K562 (cell line): ENCODE results near the gene LRCH1. TPM values are rescaled to one million over a fixed set of nuclear protein-coding genes. Genes with fewer than 3 reads are reported as not detected.

ENCODE experiments used
- BRCA1 ChIP-seq, 2 experiments: fragments of 450-650 bp in 1 of 2; sonication (generic) in 1 of 2; formaldehyde crosslinking in 1 of 2; IDR thresholded peaks; 2 replicates each; pipeline versions ENCODE4 v1.5.0 to v1.6.1; 2017 to 2020; ENCODE audit warnings: mild to moderate bottlenecking in 1 of 2, missing genetic modification reagents in 1 of 2
- BRD9 ChIP-seq: fragments of 450-650 bp; IDR thresholded peaks from 2 replicates; pipeline ENCODE4 v1.6.1; 2018; ENCODE audit warnings: low read depth; ENCODE audit not compliant: partially characterized antibody
- CBX1 ChIP-seq: sonication (generic); IDR thresholded peaks from 2 replicates; pipeline ENCODE4 v1.6.1; 2016; ENCODE audit warnings: antibody characterized with exemption, low read depth, mild to moderate bottlenecking
- DPF2 ChIP-seq: fragments of 450-650 bp; IDR thresholded peaks from 2 replicates; pipeline ENCODE4 v1.6.1; 2016
- EZH2 ChIP-seq: IDR thresholded peaks from 2 replicates; pipeline ENCODE4 v1.6.1; 2012; ENCODE audit warnings: low read depth, mild to moderate bottlenecking, inconsistent platforms, low read length, borderline replicate concordance
- FOSL1 ChIP-seq: fragments of 200-800 bp; sonication (Bioruptor generic); conservative IDR thresholded peaks from 2 replicates; pipeline ENCODE4 v1.6.1; 2016; ENCODE audit warnings: missing genetic modification characterization, missing compliant biosample characterization
- JUND ChIP-seq, 2 experiments: IDR thresholded peaks; 2 replicates in 1 of 2; 3 replicates in 1 of 2; pipeline ENCODE4 v1.6.1; 2011; ENCODE audit warnings: borderline replicate concordance in 2 of 2, low read depth in 2 of 2, low read length in 2 of 2, improper control_type of control experiment in 1 of 2, missing biosample characterization in 1 of 2, missing genetic modification characterization in 1 of 2, missing genetic modification reagents in 1 of 2
- PTTG1 ChIP-seq: fragments of 450-650 bp; IDR thresholded peaks from 2 replicates; pipeline ENCODE4 v1.6.1; 2016; ENCODE audit warnings: low read depth, mild to moderate bottlenecking, missing genetic modification characterization, missing compliant biosample characterization
- SREBF2 ChIP-seq: sonication (generic); formaldehyde crosslinking; IDR thresholded peaks from 2 replicates; pipeline ENCODE4 v1.4.0; 2020; ENCODE audit warnings: mild to moderate bottlenecking, missing genetic modification reagents
- polyA plus RNA-seq, 8 experiments: library from polyadenylated mRNA; depleted of rRNA in 4 of 8; stranded (reverse) in 5 of 8; unstranded in 3 of 8; fragments of >200 nt; fragmentation: Nextera tagmentation in 2 of 8; fragmentation: Illumina TruSeq in 1 of 8; extraction: Ambion mirVana in 2 of 8; extraction: Trizol in 1 of 8; gene quantifications; 2 replicates each; pipeline versions ENCODE4 v1.2.1 to v1.2.3, GENCODE V29; 2011 to 2014; ENCODE audit warnings: inconsistent platforms in 1 of 8, missing spikeins in 1 of 8
- total RNA-seq, 7 experiments: library from RNA; depleted of rRNA in 6 of 7; stranded (reverse); fragments of >200 nt in 6 of 7; fragmentation: Illumina TruSeq in 2 of 7; extraction: Trizol in 2 of 7; gene quantifications; 2 replicates each; pipeline versions ENCODE4 v1.2.1 to v1.2.3, GENCODE V29; 2011 to 2021; ENCODE audit warnings: low replicate concordance in 1 of 7
- TF ChIP-seq, protein P1 (sequence below): fragments of 150-350 bp; IDR thresholded peaks from 2 replicates; pipeline ENCODE4 v1.6.1; 2014; ENCODE audit warnings: low read depth, mild to moderate bottlenecking, low read length, borderline replicate concordance

LRCH1 gene
- total and polyA plus RNA-seq, 9 of the 15 experiments (the other 6 are each of a cell fraction or from before 2014, with no cell fraction given), result 1.1 to 6.8 (median 3.7) TPM

DNA sequence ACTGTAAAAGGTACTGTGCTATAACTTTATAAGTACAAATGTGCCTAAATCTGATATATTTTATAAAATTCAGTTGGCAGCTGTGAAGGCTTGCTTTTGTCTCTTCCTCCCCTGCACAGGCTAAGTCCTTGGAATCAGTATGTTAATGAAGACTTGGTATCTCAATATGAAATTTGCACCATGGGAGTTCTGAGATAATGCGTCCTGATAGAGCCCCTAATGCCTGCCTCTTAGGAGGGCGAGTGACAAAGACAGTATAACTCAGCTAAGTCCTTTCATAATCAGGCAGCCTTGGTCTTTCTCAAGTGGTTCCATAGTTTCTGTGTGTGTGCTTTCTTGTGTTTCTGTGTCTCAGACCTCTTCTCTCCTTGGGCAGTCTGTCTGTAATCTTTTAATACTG is 14.7 kb downstream of the LRCH1 start (continued):
- TF ChIP-seq, protein P1, sequence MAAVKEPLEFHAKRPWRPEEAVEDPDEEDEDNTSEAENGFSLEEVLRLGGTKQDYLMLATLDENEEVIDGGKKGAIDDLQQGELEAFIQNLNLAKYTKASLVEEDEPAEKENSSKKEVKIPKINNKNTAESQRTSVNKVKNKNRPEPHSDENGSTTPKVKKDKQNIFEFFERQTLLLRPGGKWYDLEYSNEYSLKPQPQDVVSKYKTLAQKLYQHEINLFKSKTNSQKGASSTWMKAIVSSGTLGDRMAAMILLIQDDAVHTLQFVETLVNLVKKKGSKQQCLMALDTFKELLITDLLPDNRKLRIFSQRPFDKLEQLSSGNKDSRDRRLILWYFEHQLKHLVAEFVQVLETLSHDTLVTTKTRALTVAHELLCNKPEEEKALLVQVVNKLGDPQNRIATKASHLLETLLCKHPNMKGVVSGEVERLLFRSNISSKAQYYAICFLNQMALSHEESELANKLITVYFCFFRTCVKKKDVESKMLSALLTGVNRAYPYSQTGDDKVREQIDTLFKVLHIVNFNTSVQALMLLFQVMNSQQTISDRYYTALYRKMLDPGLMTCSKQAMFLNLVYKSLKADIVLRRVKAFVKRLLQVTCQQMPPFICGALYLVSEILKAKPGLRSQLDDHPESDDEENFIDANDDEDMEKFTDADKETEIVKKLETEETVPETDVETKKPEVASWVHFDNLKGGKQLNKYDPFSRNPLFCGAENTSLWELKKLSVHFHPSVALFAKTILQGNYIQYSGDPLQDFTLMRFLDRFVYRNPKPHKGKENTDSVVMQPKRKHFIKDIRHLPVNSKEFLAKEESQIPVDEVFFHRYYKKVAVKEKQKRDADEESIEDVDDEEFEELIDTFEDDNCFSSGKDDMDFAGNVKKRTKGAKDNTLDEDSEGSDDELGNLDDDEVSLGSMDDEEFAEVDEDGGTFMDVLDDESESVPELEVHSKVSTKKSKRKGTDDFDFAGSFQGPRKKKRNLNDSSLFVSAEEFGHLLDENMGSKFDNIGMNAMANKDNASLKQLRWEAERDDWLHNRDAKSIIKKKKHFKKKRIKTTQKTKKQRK, result no peak
- no peak for TF ChIP-seq DPF2
- TF ChIP-seq JUND (IDR thresholded peaks at IDR 0.05; ENCODE audit: borderline replicate concordance, low read depth, low read length), result no peak
- TF ChIP-seq JUND (tag; IDR thresholded peaks at IDR 0.05; ENCODE audit: borderline replicate concordance, low read depth, low read length), result no peak
- TF ChIP-seq SREBF2, result no peak
- no peak for TF ChIP-seq BRD9
- no peak for TF ChIP-seq FOSL1 (tag)
- no peak for TF ChIP-seq EZH2
- TF ChIP-seq CBX1, result no peak
- no peak for TF ChIP-seq BRCA1 (IDR thresholded peaks at IDR 0.05)
- no peak for TF ChIP-seq BRCA1 (CRISPR knock-in tag; IDR thresholded peaks at IDR 0.05)
- no peak for TF ChIP-seq PTTG1 (tag)
- TF ChIP-seq, all 486 proteins: peak for 0
